ENCODE data around the gene JAML.

GRCh38 chr11:118198370-118198769, 26.4 kb downstream of the JAML start:
- TF ChIP-seq POLR2A (IDR thresholded peaks at IDR 0.05; ENCODE audit: low read depth, low read length) (no peak), POLR2AphosphoS5 (IDR thresholded peaks at IDR 0.05; ENCODE audit: low read depth, low read length) (no peak), SPI1 (IDR thresholded peaks at IDR 0.05; ENCODE audit: low read depth, low read length) (no peak)
